Activated CD8-positive, alpha-beta T cell treated with anti-CD3 and anti-CD28 coated beads for 36 hours (primary cell): Measurements from ENCODE around the gene PES1. TPM values are rescaled to one million over a fixed set of nuclear protein-coding genes. Genes with fewer than 3 reads are reported as not detected.
"Not testable (repeated sequence)": the region's sequence is repeated elsewhere in the genome, so short reads cannot be mapped to it uniquely, and the experiment has no call there.

Experiments used
- ATAC-seq: fragments of 200-7000 bp; cut with Tn5 transposase; one replicate; pipeline ENCODE4 v1.10.0; 2021; ENCODE audit warnings: mild to moderate bottlenecking, moderate library complexity
- CTCF ChIA-PET: fragments of 350-600 bp; sonication (Branson Sonifier 250); formaldehyde crosslinking; loops from one replicate; lab custom pipeline; 2021; ENCODE audit warnings: antibody characterized with exemption; lab: Charles Lee
- POLR2A ChIA-PET: fragments of 350-600 bp; sonication (Branson Sonifier 250); formaldehyde crosslinking; loops from one replicate; lab custom pipeline; 2021; ENCODE audit warnings: antibody characterized with exemption; lab: Charles Lee
- DNase-seq: peaks from one replicate; pipeline ENCODE4 v3.0.0-alpha.2; 2020
- H3K27ac Mint-ChIP-seq: one replicate; pipeline ENCODE4 v1.8.0; 2021; ENCODE audit warnings: mild to moderate bottlenecking, mixed read lengths
- H3K27me3 Mint-ChIP-seq: one replicate; pipeline ENCODE4 v1.8.0; 2021; ENCODE audit warnings: mixed read lengths
- H3K36me3 Mint-ChIP-seq: one replicate; pipeline ENCODE4 v1.8.0; 2021; ENCODE audit warnings: low read depth, mixed read lengths
- H3K4me1 Mint-ChIP-seq: one replicate; pipeline ENCODE4 v1.8.0; 2021; ENCODE audit warnings: low read depth, mixed read lengths
- H3K4me3 Mint-ChIP-seq: one replicate; pipeline ENCODE4 v1.8.0; 2021; ENCODE audit warnings: mild to moderate bottlenecking, moderate library complexity, mixed read lengths
- H3K9me3 Mint-ChIP-seq: one replicate; pipeline ENCODE4 v1.8.0; 2021; ENCODE audit warnings: mixed read lengths
- intact Hi-C: fragments of 100-400 bp; cut with micrococcal nuclease; formaldehyde crosslinking; loops from one replicate; pipeline ENCODE4 v1.10.0; 2022
- total RNA-seq, 2 experiments: library from RNA; stranded (reverse); gene quantifications; one replicate each; pipeline ENCODE4 v1.2.3, GENCODE V29; 2021
- TF ChIP-seq, protein P1 (sequence below): fragments of 200-600 bp; IDR thresholded peaks from one replicate; pipeline ENCODE4 v1.8.0; 2022; ENCODE audit warnings: antibody characterized with exemption, mild to moderate bottlenecking

The PES1 gene
- total RNA-seq, 2 experiments from 2014 or later: 123 to 131 TPM

DNA sequence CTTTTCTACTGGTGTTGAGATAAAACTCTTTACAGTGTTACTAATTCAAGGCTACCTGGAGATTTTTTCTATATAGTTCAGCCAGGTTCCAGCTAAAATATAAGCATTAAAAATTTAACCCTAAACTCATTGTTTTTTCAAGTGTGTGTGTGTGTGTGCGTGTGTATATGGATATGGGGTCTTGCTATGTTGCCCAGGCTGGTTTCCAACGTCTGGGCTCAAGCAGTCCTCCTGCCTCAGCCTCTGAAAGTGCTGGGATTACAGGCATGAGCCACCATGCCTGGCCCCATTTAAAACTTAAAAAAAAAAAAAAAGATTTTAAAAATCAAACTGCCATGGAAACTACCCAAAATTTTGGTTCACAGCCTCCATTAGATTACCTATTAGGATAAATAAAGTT, 4.5 kb upstream of the PES1 start:
- intact Hi-C loops: no loop called here
- ChIA-PET CTCF (interaction anchor here (2.4 kb wide), 1 partner anchor 10 kb away, joined by 8 read pairs; the partner anchor contains the start of gene TCN2), POLR2A (interaction anchor here (1.9 kb wide), 1 partner anchor 11 kb away, joined by 6 read pairs; the partner anchor contains the start of gene TCN2)
- Mint-ChIP-seq H3K27ac (no peak overlapping the region), H3K36me3 (no peaks in the 10 kb centered on the region), H3K4me3 (no peak overlapping the region), H3K4me1 (no peaks in the 10 kb centered on the region), H3K9me3 (no peaks in the 10 kb centered on the region), H3K27me3 (peaks cover 2% of the 10 kb centered on the region)
- no peak for ATAC-seq
- DNase-seq: no peak
- TF ChIP-seq, protein P1, sequence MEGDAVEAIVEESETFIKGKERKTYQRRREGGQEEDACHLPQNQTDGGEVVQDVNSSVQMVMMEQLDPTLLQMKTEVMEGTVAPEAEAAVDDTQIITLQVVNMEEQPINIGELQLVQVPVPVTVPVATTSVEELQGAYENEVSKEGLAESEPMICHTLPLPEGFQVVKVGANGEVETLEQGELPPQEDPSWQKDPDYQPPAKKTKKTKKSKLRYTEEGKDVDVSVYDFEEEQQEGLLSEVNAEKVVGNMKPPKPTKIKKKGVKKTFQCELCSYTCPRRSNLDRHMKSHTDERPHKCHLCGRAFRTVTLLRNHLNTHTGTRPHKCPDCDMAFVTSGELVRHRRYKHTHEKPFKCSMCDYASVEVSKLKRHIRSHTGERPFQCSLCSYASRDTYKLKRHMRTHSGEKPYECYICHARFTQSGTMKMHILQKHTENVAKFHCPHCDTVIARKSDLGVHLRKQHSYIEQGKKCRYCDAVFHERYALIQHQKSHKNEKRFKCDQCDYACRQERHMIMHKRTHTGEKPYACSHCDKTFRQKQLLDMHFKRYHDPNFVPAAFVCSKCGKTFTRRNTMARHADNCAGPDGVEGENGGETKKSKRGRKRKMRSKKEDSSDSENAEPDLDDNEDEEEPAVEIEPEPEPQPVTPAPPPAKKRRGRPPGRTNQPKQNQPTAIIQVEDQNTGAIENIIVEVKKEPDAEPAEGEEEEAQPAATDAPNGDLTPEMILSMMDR: no peak

DNA sequence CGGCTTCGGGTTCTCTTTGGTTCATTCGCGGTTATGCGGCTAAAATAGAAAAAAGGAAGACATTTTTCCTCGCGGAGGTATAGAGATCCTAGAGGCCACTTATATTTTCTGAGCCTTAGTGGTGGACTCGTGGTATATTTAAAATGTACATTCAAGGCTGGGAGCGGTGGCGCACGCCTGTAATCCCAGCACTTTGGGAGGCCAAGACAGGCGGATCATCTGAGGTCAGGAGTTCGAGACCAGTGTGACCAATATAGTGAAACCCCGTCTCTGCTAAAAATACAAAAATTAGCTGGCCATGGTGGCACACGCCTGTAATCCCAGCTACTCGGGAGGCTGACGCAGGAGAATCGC, 627 bp upstream of the PES1 start:
- H3K4me3 Mint-ChIP-seq, H3K27me3 Mint-ChIP-seq, H3K9me3 Mint-ChIP-seq, intact Hi-C loops, H3K27ac Mint-ChIP-seq, DNase-seq, ATAC-seq: not testable (repeated sequence)
- Mint-ChIP-seq H3K36me3 (peaks cover 21% of the 10 kb centered on the region), H3K4me1 (peaks cover 15% of the 10 kb centered on the region)
- ChIA-PET CTCF (interaction anchor here (0.7 to 1.7 kb wide), 2 partner anchors 12 to 14 kb away, joined by 3 to 8 read pairs; no protein-coding TSS in a partner anchor), POLR2A (interaction anchor here (0.6 to 1.7 kb wide), 2 partner anchors 13 to 15 kb away, joined by 3 to 5 read pairs; partner anchors contain the start of gene TCN2)

DNA sequence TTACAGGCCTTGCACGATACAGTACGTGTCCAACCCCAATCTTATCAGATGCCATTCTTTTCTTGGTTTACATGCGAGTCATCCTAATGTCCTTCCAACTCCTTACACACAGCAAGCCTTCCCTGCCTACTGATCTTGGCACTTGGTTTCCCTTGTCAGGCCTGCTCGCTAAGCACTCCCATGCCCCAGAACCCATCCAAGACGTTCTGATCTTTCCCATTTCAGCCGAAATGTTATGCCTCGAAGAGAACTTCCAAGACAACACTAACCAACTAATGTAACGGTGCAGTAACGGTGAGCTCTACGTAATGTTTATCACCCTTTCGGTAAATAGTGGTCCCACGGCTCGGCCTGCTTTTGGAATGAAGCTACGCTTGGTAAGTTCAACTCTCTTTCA, 521 bp downstream of the PES1 start:
- H3K27me3 Mint-ChIP-seq: peaks cover 2% of the 10 kb centered on the region
- peaks cover 15% of the 10 kb centered on the region for H3K4me1 Mint-ChIP-seq
- intact Hi-C loops: no loop called here
- DNase-seq: peak; percentile 31
- H3K4me3 Mint-ChIP-seq: no peak overlapping the region
- no peak for ATAC-seq
- H3K9me3 Mint-ChIP-seq: no peaks in the 10 kb centered on the region
- no peak overlapping the region for H3K27ac Mint-ChIP-seq
- H3K36me3 Mint-ChIP-seq: peaks cover 31% of the 10 kb centered on the region
- ChIA-PET CTCF (interaction anchor here (0.6 to 1.7 kb wide), 7 partner anchors 9 to 168 kb away, joined by 3 to 12 read pairs (median 4); no protein-coding TSS in a partner anchor), POLR2A (interaction anchor here (0.7 to 1.7 kb wide), 5 partner anchors 12 to 126 kb away, joined by 3 to 5 read pairs (median 3); partner anchors contain the start of gene TCN2)
- TF ChIP-seq, protein P1: no peak

DNA sequence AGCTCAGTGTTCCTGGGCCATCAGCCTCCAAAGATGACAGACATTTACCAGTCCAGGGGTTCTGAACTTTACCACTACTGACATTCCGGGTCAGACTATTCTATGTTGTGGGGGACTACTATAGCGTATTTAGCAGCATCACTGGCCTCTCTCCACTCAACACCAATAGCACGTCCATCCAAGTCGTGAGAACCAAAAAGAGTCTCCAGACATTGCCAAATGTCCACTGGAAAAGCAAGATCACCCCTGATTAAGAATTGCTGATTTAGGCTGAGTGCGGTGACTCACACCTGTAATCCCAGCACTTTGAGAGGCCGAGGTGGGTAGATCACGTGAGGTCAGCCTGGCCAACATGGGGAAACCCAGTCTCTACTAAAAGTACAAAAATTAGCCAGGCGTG, 5.3 kb downstream of the PES1 start:
- TF ChIP-seq, protein P1: no peak
- no peaks in the 10 kb centered on the region for H3K9me3 Mint-ChIP-seq
- peaks cover 54% of the 10 kb centered on the region for H3K36me3 Mint-ChIP-seq
- H3K4me1 Mint-ChIP-seq: peaks cover 15% of the 10 kb centered on the region
- no peaks in the 10 kb centered on the region for H3K27me3 Mint-ChIP-seq
- ChIA-PET CTCF (no interaction called here), POLR2A (interaction anchor here (0.6 to 1.5 kb wide), 5 partner anchors 15 to 230 kb away, joined by 3 to 5 read pairs (median 3); partner anchors contain the start of gene TCN2)
- intact Hi-C loops: no loop called here
- no peak for DNase-seq
- no peak overlapping the region for H3K27ac Mint-ChIP-seq
- H3K4me3 Mint-ChIP-seq: no peak overlapping the region
- no peak for ATAC-seq

DNA sequence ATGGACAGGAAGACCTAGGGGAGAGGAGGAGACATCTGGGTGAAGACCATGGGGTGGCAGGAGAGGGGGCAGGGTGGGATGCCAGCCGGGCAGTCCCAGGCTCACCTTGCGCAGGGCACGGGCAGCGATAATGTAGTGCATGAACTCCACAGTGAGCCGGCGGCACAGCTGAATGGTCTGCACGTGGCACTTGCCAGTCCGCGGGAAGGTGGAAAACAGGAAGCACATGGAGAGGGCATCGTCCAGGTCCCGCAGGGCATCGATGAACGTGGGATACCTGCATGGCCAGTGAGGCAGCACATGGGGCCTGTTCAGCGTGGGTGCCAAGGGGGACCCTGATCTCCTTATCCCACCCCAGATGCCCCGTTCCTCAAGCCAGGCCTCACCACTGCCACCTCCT, 7.3 kb downstream of the PES1 start:
- no peaks in the 10 kb centered on the region for H3K9me3 Mint-ChIP-seq
- no peak overlapping the region for H3K27ac Mint-ChIP-seq
- CTCF ChIA-PET: no interaction called here
- ATAC-seq (no peak), DNase-seq (no peak)
- TF ChIP-seq, protein P1: no peak
- no peak overlapping the region for H3K4me3 Mint-ChIP-seq
- peaks cover 1% of the 10 kb centered on the region for H3K4me1 Mint-ChIP-seq
- intact Hi-C loops: no loop called here
- H3K36me3 Mint-ChIP-seq: peaks cover 60% of the 10 kb centered on the region
- POLR2A ChIA-PET: no interaction called here
- H3K27me3 Mint-ChIP-seq: no peaks in the 10 kb centered on the region
